Measurements from ENCODE around the gene GALNT9.

GRCh38 chr12:132333273-132333672 lies 3.9 kb upstream of the GALNT9 start:
- TF ChIP-seq CTCF (IDR thresholded peaks at IDR 0.05) (no peak), ZFX (IDR thresholded peaks at IDR 0.05; ENCODE audit: borderline replicate concordance) (no peak)

Data from 22Rv1 (cell line).